ENCODE results near the gene MYO18B.

MYO18B gene

DNA sequence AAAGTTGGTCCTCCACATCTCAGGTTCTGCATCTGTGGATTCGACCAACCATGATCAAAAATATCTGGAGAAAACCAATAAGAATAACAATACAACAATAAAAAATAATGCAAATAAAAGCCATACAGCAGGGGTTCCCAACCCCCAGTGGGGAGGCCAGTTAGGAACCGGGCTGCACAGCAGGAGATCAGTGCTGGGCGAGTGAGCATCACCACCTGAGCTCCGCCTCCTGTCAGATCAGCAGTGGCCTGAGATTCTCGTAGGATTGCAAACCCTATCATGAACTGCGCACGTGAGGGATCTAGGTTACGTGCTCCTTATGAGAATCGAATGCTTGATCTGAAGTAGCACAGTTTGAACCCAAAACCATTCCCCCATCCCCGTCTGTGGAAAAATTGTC is 25.4 kb upstream of the MYO18B start:
- no peak overlapping the region for H3K9ac ChIP-seq (ENCODE audit: low read length)
- no peaks in the 10 kb centered on the region for H3K36me3 ChIP-seq (ENCODE audit: control insufficient read depth, low read depth, low read length)
- no peak overlapping the region for H3K4me3 ChIP-seq (ENCODE audit: low read length)
- H3K27ac ChIP-seq (ENCODE audit: low read length) = no peak overlapping the region
- no peaks in the 10 kb centered on the region for H3K9me3 ChIP-seq (ENCODE audit: control insufficient read depth, low read depth, low read length)
- no peaks in the 10 kb centered on the region for H3K27me3 ChIP-seq (ENCODE audit: control insufficient read depth, insufficient read depth, low read length)
- H3K4me1 ChIP-seq (ENCODE audit: control insufficient read depth, low read depth, low read length) = no peaks in the 10 kb centered on the region

- no peak overlapping the region for H3K9ac ChIP-seq (ENCODE audit: low read length)
- no peak overlapping the region for H3K27ac ChIP-seq (ENCODE audit: low read length)
- H3K9me3 ChIP-seq (ENCODE audit: control insufficient read depth, low read depth, low read length) = no peaks in the 10 kb centered on the region
- no peak overlapping the region for H3K4me3 ChIP-seq (ENCODE audit: low read length)
- no peaks in the 10 kb centered on the region for H3K27me3 ChIP-seq (ENCODE audit: control insufficient read depth, insufficient read depth, low read length)
- H3K36me3 ChIP-seq (ENCODE audit: control insufficient read depth, low read depth, low read length) = no peaks in the 10 kb centered on the region
- H3K4me1 ChIP-seq (ENCODE audit: control insufficient read depth, low read depth, low read length) = no peaks in the 10 kb centered on the region
Observed at GRCh38 chr22:25718135-25718840, 23.7 kb upstream of the MYO18B start.

DNA sequence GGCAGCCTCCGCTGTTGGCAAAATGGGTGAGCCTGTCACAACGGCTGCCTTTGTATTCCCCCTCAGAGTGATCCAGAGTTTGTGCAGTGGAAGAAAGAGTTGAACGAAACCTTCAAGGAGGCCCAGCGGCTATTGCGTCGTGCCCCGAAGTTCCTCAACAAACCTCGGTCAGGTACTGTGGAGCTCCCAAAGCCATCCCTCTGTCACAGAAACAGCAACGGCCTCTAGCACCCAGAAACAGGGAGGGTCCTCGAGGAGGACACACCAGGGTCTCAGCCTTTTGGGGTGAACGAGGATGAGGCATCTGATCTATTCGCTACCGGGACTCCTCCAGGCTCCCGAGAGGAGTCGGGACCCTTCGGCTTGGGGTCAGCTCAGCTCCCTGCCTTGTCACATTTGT is 19.8 kb upstream of the MYO18B start:
- H3K9me3 ChIP-seq (ENCODE audit: control insufficient read depth, low read depth, low read length) = no peaks in the 10 kb centered on the region
- no peak overlapping the region for H3K9ac ChIP-seq (ENCODE audit: low read length)
- no peak overlapping the region for H3K27ac ChIP-seq (ENCODE audit: low read length)
- H3K27me3 ChIP-seq (ENCODE audit: control insufficient read depth, insufficient read depth, low read length) = no peaks in the 10 kb centered on the region
- H3K4me3 ChIP-seq (ENCODE audit: low read length) = no peak overlapping the region
- H3K4me1 ChIP-seq (ENCODE audit: control insufficient read depth, low read depth, low read length) = no peaks in the 10 kb centered on the region
- no peaks in the 10 kb centered on the region for H3K36me3 ChIP-seq (ENCODE audit: control insufficient read depth, low read depth, low read length)

- no peak overlapping the region for H3K27ac ChIP-seq (ENCODE audit: low read length)
- H3K9me3 ChIP-seq (ENCODE audit: control insufficient read depth, low read depth, low read length) = no peaks in the 10 kb centered on the region
- H3K27me3 ChIP-seq (ENCODE audit: control insufficient read depth, insufficient read depth, low read length) = no peaks in the 10 kb centered on the region
- H3K4me3 ChIP-seq (ENCODE audit: low read length) = no peak overlapping the region
- H3K36me3 ChIP-seq (ENCODE audit: control insufficient read depth, low read depth, low read length) = no peaks in the 10 kb centered on the region
- no peak overlapping the region for H3K9ac ChIP-seq (ENCODE audit: low read length)
- H3K4me1 ChIP-seq (ENCODE audit: control insufficient read depth, low read depth, low read length) = no peaks in the 10 kb centered on the region
Observed at GRCh38 chr22:25722626-25723025, 19.4 kb upstream of the MYO18B start.

- Histone ChIP-seq H3K36me3 (ENCODE audit: control insufficient read depth, low read depth, low read length) (no peaks in the 10 kb centered on the region), H3K4me1 (ENCODE audit: control insufficient read depth, low read depth, low read length) (no peaks in the 10 kb centered on the region), H3K27me3 (ENCODE audit: control insufficient read depth, insufficient read depth, low read length) (no peaks in the 10 kb centered on the region), H3K27ac (ENCODE audit: low read length) (no peak overlapping the region), H3K9me3 (ENCODE audit: control insufficient read depth, low read depth, low read length) (no peaks in the 10 kb centered on the region), H3K9ac (ENCODE audit: low read length) (no peak overlapping the region), H3K4me3 (ENCODE audit: low read length) (no peak overlapping the region)
Observed at GRCh38 chr22:25726241-25726640, 15.7 kb upstream of the MYO18B start.

GRCh38 chr22:25728071-25728470 is 13.9 kb upstream of the MYO18B start:
- no peak overlapping the region for H3K9ac ChIP-seq (ENCODE audit: low read length)
- H3K36me3 ChIP-seq (ENCODE audit: control insufficient read depth, low read depth, low read length) = no peaks in the 10 kb centered on the region
- no peak overlapping the region for H3K4me3 ChIP-seq (ENCODE audit: low read length)
- H3K27me3 ChIP-seq (ENCODE audit: control insufficient read depth, insufficient read depth, low read length) = no peaks in the 10 kb centered on the region
- H3K4me1 ChIP-seq (ENCODE audit: control insufficient read depth, low read depth, low read length) = no peaks in the 10 kb centered on the region
- no peak overlapping the region for H3K27ac ChIP-seq (ENCODE audit: low read length)
- no peaks in the 10 kb centered on the region for H3K9me3 ChIP-seq (ENCODE audit: control insufficient read depth, low read depth, low read length)

DNA sequence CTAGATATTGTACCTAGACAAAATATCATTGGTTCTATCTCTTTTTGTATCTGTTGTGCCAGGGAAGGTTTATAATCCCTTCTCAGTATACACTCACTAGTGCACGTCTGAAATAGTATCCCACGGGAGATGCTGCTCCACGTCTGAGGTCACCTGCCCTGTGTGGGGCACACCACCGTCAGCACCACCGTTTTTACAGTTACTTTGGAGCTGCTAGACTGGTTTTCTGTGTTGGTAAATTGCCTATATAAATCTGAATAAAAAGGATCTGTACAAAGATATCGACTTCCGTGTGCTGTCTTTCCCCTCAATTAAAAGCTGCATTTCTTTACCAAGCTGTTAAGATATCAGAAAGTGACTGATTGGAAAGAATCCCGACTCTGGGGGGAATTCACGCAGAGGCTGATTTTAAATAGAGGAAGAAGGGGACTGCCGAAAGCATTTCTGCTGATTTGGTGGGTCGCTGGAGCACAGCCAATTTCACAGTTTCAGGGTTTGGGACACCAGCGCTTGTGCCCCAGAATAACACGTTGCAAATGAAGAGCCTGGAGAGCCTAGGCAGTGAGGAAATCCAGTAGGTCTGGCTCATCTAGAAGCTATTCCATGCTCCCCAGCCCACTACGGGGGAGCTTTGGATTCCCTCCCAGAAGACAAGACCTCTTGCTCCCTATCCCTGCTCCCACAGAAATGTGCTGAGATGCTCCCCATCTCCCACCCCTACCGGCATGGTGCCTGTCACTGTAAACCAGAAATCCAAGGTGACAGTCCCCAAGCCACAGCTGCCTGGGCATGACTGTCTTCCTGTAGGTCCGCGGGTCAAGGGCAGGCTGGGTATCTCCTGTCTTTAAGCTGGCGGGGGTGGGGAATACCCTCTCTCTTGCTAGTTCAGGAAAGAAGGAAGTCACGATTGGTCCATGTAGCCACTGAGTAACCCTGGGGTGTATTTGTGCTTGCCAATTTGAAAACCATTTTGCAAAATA is 12.7 kb upstream of the MYO18B start:
- no peak overlapping the region for H3K27ac ChIP-seq (ENCODE audit: low read length)
- H3K27me3 ChIP-seq (ENCODE audit: control insufficient read depth, insufficient read depth, low read length) = no peaks in the 10 kb centered on the region
- H3K36me3 ChIP-seq (ENCODE audit: control insufficient read depth, low read depth, low read length) = no peaks in the 10 kb centered on the region
- H3K4me3 ChIP-seq (ENCODE audit: low read length) = no peak overlapping the region
- no peaks in the 10 kb centered on the region for H3K9me3 ChIP-seq (ENCODE audit: control insufficient read depth, low read depth, low read length)
- H3K9ac ChIP-seq (ENCODE audit: low read length) = no peak overlapping the region
- no peaks in the 10 kb centered on the region for H3K4me1 ChIP-seq (ENCODE audit: control insufficient read depth, low read depth, low read length)

- Histone ChIP-seq H3K27me3 (ENCODE audit: control insufficient read depth, insufficient read depth, low read length) (no peaks in the 10 kb centered on the region), H3K4me1 (ENCODE audit: control insufficient read depth, low read depth, low read length) (no peaks in the 10 kb centered on the region), H3K4me3 (ENCODE audit: low read length) (no peak overlapping the region), H3K9me3 (ENCODE audit: control insufficient read depth, low read depth, low read length) (no peaks in the 10 kb centered on the region), H3K9ac (ENCODE audit: low read length) (no peak overlapping the region), H3K36me3 (ENCODE audit: control insufficient read depth, low read depth, low read length) (no peaks in the 10 kb centered on the region), H3K27ac (ENCODE audit: low read length) (no peak overlapping the region)
Observed at GRCh38 chr22:25735650-25736049, 6.3 kb upstream of the MYO18B start.

GRCh38 chr22:25736378-25737011 is 5.5 kb upstream of the MYO18B start:
- H3K9me3 ChIP-seq (ENCODE audit: control insufficient read depth, low read depth, low read length) = no peaks in the 10 kb centered on the region
- no peaks in the 10 kb centered on the region for H3K4me1 ChIP-seq (ENCODE audit: control insufficient read depth, low read depth, low read length)
- H3K36me3 ChIP-seq (ENCODE audit: control insufficient read depth, low read depth, low read length) = no peaks in the 10 kb centered on the region
- H3K27me3 ChIP-seq (ENCODE audit: control insufficient read depth, insufficient read depth, low read length) = no peaks in the 10 kb centered on the region
- no peak overlapping the region for H3K9ac ChIP-seq (ENCODE audit: low read length)
- no peak overlapping the region for H3K27ac ChIP-seq (ENCODE audit: low read length)
- H3K4me3 ChIP-seq (ENCODE audit: low read length) = no peak overlapping the region

GRCh38 chr22:25739659-25740344 is 2.2 kb upstream of the MYO18B start:
- no peaks in the 10 kb centered on the region for H3K27me3 ChIP-seq (ENCODE audit: control insufficient read depth, insufficient read depth, low read length)
- no peak overlapping the region for H3K9ac ChIP-seq (ENCODE audit: low read length)
- H3K4me3 ChIP-seq (ENCODE audit: low read length) = no peak overlapping the region
- H3K9me3 ChIP-seq (ENCODE audit: control insufficient read depth, low read depth, low read length) = no peaks in the 10 kb centered on the region
- no peak overlapping the region for H3K27ac ChIP-seq (ENCODE audit: low read length)
- no peaks in the 10 kb centered on the region for H3K4me1 ChIP-seq (ENCODE audit: control insufficient read depth, low read depth, low read length)
- no peaks in the 10 kb centered on the region for H3K36me3 ChIP-seq (ENCODE audit: control insufficient read depth, low read depth, low read length)
